ENCODE measurements around the gene JPT1.
"Not testable (repeated sequence)": the region's sequence is repeated elsewhere in the genome, so short reads cannot be mapped to it uniquely, and the experiment has no call there.

Gene JPT1

GRCh38 chr17:75159196-75160031 is 5.1 kb upstream of the JPT1 start:
- in situ Hi-C loops (cut with HindIII; ENCODE audit: low sequenced_read_pairs), result no loop called here

GRCh38 chr17:75158480-75158879 is 4.2 kb upstream of the JPT1 start:
- in situ Hi-C loops (cut with HindIII; ENCODE audit: low sequenced_read_pairs), result not testable (repeated sequence)

- in situ Hi-C loops (cut with HindIII; ENCODE audit: low sequenced_read_pairs), result no loop called here
These were observed 884 bp upstream of the JPT1 start for GRCh38 chr17:75155191-75155601.

GRCh38 chr17:75153780-75154194 is 525 bp downstream of the JPT1 start:
- in situ Hi-C loops (cut with HindIII; ENCODE audit: low sequenced_read_pairs), result no loop called here

- in situ Hi-C loops (cut with HindIII; ENCODE audit: low sequenced_read_pairs), result no loop called here
These were observed 1.2 kb downstream of the JPT1 start for GRCh38 chr17:75152922-75153779.

GRCh38 chr17:75152523-75152921 is 1.8 kb downstream of the JPT1 start:
- in situ Hi-C loops (cut with HindIII; ENCODE audit: low sequenced_read_pairs), result no loop called here

GRCh38 chr17:75151930-75152329 is 2.4 kb downstream of the JPT1 start:
- in situ Hi-C loops (cut with HindIII; ENCODE audit: low sequenced_read_pairs), result no loop called here

GRCh38 chr17:75147878-75148546 is 6.3 kb downstream of the JPT1 start:
- in situ Hi-C loops (cut with HindIII; ENCODE audit: low sequenced_read_pairs), result no loop called here

GRCh38 chr17:75146592-75146991 is 7.7 kb downstream of the JPT1 start:
- in situ Hi-C loops (cut with HindIII; ENCODE audit: low sequenced_read_pairs), result no loop called here

- in situ Hi-C loops (cut with HindIII; ENCODE audit: low sequenced_read_pairs), result no loop called here
These were observed 9.3 kb downstream of the JPT1 start for GRCh38 chr17:75144816-75145512.

- in situ Hi-C loops (cut with HindIII; ENCODE audit: low sequenced_read_pairs), result no loop called here
These were observed 11.9 kb downstream of the JPT1 start for GRCh38 chr17:75142236-75142971.

- in situ Hi-C loops (cut with HindIII; ENCODE audit: low sequenced_read_pairs), result loop anchor here (5.0 kb wide), 1 partner anchor 96 kb away; no protein-coding TSS in a partner anchor
These were observed 15.8 kb downstream of the JPT1 start for GRCh38 chr17:75138519-75138918.

- in situ Hi-C loops (cut with HindIII; ENCODE audit: low sequenced_read_pairs), result loop anchor here (5.0 kb wide), 1 partner anchor 95 kb away; no protein-coding TSS in a partner anchor
These were observed 16.6 kb downstream of the JPT1 start for GRCh38 chr17:75137762-75138161.

GRCh38 chr17:75135946-75136345 is 18.4 kb downstream of the JPT1 start:
- in situ Hi-C loops (cut with HindIII; ENCODE audit: low sequenced_read_pairs), result loop anchor here (5.0 kb wide), 1 partner anchor 94 kb away; no protein-coding TSS in a partner anchor

- in situ Hi-C loops (cut with HindIII; ENCODE audit: low sequenced_read_pairs), result loop anchor here (5.0 kb wide), 1 partner anchor 93 kb away; no protein-coding TSS in a partner anchor
These were observed 18.9 kb downstream of the JPT1 start for GRCh38 chr17:75135452-75135851.

- in situ Hi-C loops (cut with HindIII; ENCODE audit: low sequenced_read_pairs), result not testable (repeated sequence)
These were observed 20.5 kb downstream of the JPT1 start for GRCh38 chr17:75133607-75134347.

GRCh38 chr17:75133001-75133400 is 21.3 kb downstream of the JPT1 start:
- in situ Hi-C loops (cut with HindIII; ENCODE audit: low sequenced_read_pairs), result no loop called here

GRCh38 chr17:75132018-75133000 is 22.0 kb downstream of the JPT1 start:
- in situ Hi-C loops (cut with HindIII; ENCODE audit: low sequenced_read_pairs), result not testable (repeated sequence)
